ENCODE data around the gene TRERF1.
A peak's percentile ranks its signal among the peaks of the same experiment; 100 is the strongest.

The TRERF1 gene

DNA sequence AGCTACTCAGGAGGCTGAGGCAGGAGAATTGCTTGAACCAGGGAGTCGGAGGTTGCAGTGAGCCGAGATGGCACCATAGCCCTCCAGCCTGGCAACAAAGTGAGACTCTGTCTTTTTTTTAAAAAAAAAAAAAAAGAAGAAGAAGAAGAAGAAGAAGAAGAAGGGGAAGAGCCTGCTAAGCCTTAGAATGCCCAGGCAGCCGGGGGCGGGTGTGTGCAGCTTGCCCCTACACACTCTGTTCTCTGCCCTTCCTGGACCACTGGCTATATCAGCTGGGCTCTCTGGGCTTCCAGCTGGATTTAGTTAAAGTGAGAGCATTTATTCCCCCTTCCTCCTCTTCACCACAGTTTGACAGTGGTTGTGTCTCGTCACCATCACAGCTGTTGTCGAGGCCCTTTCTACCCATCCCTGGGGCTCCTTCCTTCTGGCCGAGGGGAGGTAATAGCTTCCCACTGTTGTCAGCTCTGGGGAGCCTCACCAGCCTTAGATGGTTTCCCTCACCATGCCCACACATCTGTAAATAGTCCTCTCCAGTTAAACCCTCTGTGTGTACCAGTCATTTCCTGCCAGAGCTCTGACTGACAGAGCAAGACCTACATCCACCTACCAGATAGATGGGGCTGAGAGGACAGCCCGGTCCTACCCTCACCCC is 77.6 kb downstream of the TRERF1 start:
- FAIRE-seq: peak; percentile 5
- DNase-seq (ENCODE audit: insufficient read length): no peak
- no peak for TF ChIP-seq POLR2A (IDR thresholded peaks at IDR 0.05; ENCODE audit: low read depth, low read length)
- no peak for TF ChIP-seq TAF1 (IDR thresholded peaks at IDR 0.05; ENCODE audit: borderline replicate concordance, low read depth, low read length)
- TF ChIP-seq POLR2AphosphoS5 (IDR thresholded peaks at IDR 0.05; ENCODE audit: low read depth, low read length): no peak

DNA sequence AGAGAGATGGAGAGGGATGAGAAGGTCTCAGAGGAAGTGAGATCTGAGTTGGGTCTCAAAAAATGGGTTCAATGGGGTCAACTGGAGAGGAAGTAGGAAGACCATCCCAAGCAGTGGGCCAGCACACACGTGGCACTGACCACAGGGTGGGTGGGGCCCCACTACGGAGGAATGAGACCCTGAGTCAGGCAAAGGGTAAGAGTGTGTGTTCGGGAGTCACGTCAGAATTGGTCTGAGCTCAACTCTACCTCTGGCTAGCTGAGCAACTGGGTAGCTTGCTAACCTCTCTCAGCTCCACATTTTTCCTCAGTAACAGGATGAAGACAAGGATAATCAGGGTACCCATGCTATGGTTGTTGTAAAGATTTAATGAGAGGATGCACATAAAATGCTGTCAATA is 79.0 kb downstream of the TRERF1 start:
- no peak for FAIRE-seq
- TF ChIP-seq TAF1 (IDR thresholded peaks at IDR 0.05; ENCODE audit: borderline replicate concordance, low read depth, low read length): no peak

DNA sequence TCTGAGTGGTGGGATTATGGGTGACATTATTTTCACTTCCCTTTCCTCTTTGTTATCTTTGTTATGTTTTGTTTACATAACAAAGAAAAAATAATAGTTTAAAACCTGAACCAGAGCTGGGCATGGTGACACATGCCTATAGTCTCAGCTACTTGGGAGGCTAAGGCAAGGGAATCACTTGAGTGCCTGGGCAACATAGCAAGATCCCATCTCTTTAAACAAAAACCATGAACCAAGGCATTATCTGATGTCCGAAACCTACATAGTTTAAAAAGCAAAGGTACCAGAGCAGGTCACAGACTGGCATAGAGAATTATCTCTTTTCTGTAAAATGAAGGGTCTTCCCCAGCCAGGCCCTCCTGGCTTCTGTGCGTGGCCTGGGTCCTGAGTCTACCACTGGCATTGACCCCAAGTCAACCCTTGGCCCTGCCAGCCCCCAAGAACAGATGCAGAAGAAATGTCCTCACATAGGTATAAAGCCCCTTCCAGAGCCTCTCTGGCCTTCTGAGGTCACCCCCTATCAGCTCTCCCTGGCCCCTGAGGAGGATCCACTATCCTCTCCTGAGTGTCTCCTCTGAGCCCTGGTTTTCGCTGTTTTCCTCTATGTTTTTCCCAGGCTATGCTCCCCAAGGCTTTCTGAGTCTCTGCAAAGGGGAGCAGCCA is 81.3 kb downstream of the TRERF1 start:
- FAIRE-seq (no peak), DNase-seq (ENCODE audit: insufficient read length) (no peak)
- TF ChIP-seq TAF1 (IDR thresholded peaks at IDR 0.05; ENCODE audit: borderline replicate concordance, low read depth, low read length): no peak
- no peak for TF ChIP-seq POLR2A (IDR thresholded peaks at IDR 0.05; ENCODE audit: low read depth, low read length)
- TF ChIP-seq POLR2AphosphoS5 (IDR thresholded peaks at IDR 0.05; ENCODE audit: low read depth, low read length): no peak

More for the DNA sequence above, 79.0 kb downstream of the TRERF1 start:
- no peak for DNase-seq (ENCODE audit: insufficient read length)

DNA sequence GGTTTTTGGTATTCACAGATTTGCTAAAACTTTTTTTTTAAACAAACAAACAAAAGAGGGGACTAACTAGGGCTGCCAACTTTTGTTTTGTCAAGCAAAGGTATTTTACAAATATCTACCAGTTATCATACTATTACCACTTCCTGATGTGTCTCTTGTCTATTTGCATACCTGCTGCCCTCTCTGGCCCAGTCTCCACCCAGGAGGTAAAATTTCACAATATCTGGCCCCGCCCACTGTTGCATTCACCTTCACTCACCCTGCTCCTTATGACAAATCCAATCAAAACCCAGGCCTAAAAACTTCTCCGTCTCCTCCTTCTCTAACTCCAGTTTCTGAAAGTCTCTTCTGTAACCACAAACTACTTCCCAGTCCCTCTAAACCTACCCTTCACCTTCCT is 82.2 kb downstream of the TRERF1 start:
- no peak for TF ChIP-seq POLR2A (IDR thresholded peaks at IDR 0.05; ENCODE audit: low read depth, low read length)
- no peak for TF ChIP-seq POLR2AphosphoS5 (IDR thresholded peaks at IDR 0.05; ENCODE audit: low read depth, low read length)
- no peak for TF ChIP-seq TAF1 (IDR thresholded peaks at IDR 0.05; ENCODE audit: borderline replicate concordance, low read depth, low read length)
- FAIRE-seq: peak; percentile 79
- no peak for DNase-seq (ENCODE audit: insufficient read length)

GRCh38 chr6:42368181-42368580 is 83.5 kb downstream of the TRERF1 start:
- no peak for FAIRE-seq
- no peak for TF ChIP-seq TAF1 (IDR thresholded peaks at IDR 0.05; ENCODE audit: borderline replicate concordance, low read depth, low read length)
- no peak for TF ChIP-seq POLR2A (IDR thresholded peaks at IDR 0.05; ENCODE audit: low read depth, low read length)
- no peak for TF ChIP-seq POLR2AphosphoS5 (IDR thresholded peaks at IDR 0.05; ENCODE audit: low read depth, low read length)
- DNase-seq (ENCODE audit: insufficient read length): peak; percentile 38

- DNase-seq (ENCODE audit: insufficient read length) (peak; percentile 56), FAIRE-seq (peak; percentile 92)
- peak; percentile 19; the same call in 1 of the 2 replicates for TF ChIP-seq POLR2A (IDR thresholded peaks at IDR 0.05; ENCODE audit: low read depth, low read length)
- no peak for TF ChIP-seq TAF1 (IDR thresholded peaks at IDR 0.05; ENCODE audit: borderline replicate concordance, low read depth, low read length)
- 0 out of 2 replicates have a peak, but pooled peaks have one; percentile 26 for TF ChIP-seq POLR2AphosphoS5 (IDR thresholded peaks at IDR 0.05; ENCODE audit: low read depth, low read length)
These were observed 84.2 kb downstream of the TRERF1 start for GRCh38 chr6:42367353-42368011.

- TF ChIP-seq POLR2A (IDR thresholded peaks at IDR 0.05; ENCODE audit: low read depth, low read length) (no peak), POLR2AphosphoS5 (IDR thresholded peaks at IDR 0.05; ENCODE audit: low read depth, low read length) (no peak), TAF1 (IDR thresholded peaks at IDR 0.05; ENCODE audit: borderline replicate concordance, low read depth, low read length) (no peak)
- DNase-seq (ENCODE audit: insufficient read length): no peak
- FAIRE-seq: peak; percentile 76
These were observed 84.8 kb downstream of the TRERF1 start for GRCh38 chr6:42366999-42367352.

DNA sequence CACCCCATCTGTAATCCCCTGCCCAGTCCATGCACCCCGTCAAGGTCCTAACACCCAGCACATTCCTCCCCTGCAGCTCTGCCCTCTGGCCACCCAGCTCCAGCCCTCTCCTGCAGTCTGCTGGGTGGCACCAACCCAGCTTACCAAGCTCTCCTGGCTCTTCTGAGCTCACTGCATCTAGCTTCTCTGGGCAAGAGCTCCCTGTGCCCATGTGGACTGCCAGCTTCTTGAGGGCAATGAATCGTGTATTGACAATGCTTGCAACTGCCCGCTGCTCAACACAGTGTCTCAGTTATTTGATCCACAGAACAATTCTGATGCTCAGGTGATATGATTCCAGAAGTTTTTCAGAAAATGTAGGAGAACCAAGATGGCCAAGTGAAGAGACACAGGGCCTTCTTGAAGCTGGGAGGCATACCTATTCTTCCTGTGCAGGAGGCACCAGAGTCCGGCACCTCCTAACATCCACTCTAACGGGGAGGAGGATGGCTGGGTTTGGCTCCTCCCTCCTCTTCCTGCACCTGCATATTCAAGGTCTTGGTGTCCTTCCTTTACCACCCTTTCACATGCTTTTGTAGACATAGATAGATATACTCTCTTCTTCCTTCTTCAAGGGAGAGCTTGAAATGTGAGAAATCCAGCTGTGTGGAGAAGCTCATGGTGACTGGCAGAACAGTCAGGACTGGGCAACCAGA is 85.6 kb downstream of the TRERF1 start:
- no peak for TF ChIP-seq POLR2A (IDR thresholded peaks at IDR 0.05; ENCODE audit: low read depth, low read length)
- DNase-seq (ENCODE audit: insufficient read length) (no peak), FAIRE-seq (no peak)

GRCh38 chr6:42365021-42365420 is 86.7 kb downstream of the TRERF1 start:
- no peak for FAIRE-seq
- TF ChIP-seq POLR2A (IDR thresholded peaks at IDR 0.05; ENCODE audit: low read depth, low read length): no peak
- no peak for TF ChIP-seq POLR2AphosphoS5 (IDR thresholded peaks at IDR 0.05; ENCODE audit: low read depth, low read length)
- TF ChIP-seq TAF1 (IDR thresholded peaks at IDR 0.05; ENCODE audit: borderline replicate concordance, low read depth, low read length): no peak
- DNase-seq (ENCODE audit: insufficient read length): no peak

GRCh38 chr6:42363926-42364849 is 87.5 kb downstream of the TRERF1 start:
- TF ChIP-seq POLR2AphosphoS5 (IDR thresholded peaks at IDR 0.05; ENCODE audit: low read depth, low read length) (no peak), POLR2A (IDR thresholded peaks at IDR 0.05; ENCODE audit: low read depth, low read length) (no peak), TAF1 (IDR thresholded peaks at IDR 0.05; ENCODE audit: borderline replicate concordance, low read depth, low read length) (no peak)
- FAIRE-seq (no peak), DNase-seq (ENCODE audit: insufficient read length) (no peak)

GRCh38 chr6:42361036-42361435 is 90.7 kb downstream of the TRERF1 start:
- TF ChIP-seq TAF1 (IDR thresholded peaks at IDR 0.05; ENCODE audit: borderline replicate concordance, low read depth, low read length) (no peak), POLR2AphosphoS5 (IDR thresholded peaks at IDR 0.05; ENCODE audit: low read depth, low read length) (no peak), POLR2A (IDR thresholded peaks at IDR 0.05; ENCODE audit: low read depth, low read length) (no peak)
- FAIRE-seq (no peak), DNase-seq (ENCODE audit: insufficient read length) (no peak)
